Urothelium cell line (cell line): ENCODE results near the gene RPTOR.
"Not testable (repeated sequence)": the region's sequence is repeated elsewhere in the genome, so short reads cannot be mapped to it uniquely, and the experiment has no call there.

ENCODE experiments used
- DNase-seq: peaks from one replicate; pipeline ENCODE4 v3.0.0; 2011; ENCODE audit warnings: low spot score, mixed read lengths
- FAIRE-seq: peaks from 2 replicates; lab custom pipeline; 2011; peaks lifted over from hg19 to GRCh38; lab: Jason Lieb, UNC

RPTOR gene

DNA sequence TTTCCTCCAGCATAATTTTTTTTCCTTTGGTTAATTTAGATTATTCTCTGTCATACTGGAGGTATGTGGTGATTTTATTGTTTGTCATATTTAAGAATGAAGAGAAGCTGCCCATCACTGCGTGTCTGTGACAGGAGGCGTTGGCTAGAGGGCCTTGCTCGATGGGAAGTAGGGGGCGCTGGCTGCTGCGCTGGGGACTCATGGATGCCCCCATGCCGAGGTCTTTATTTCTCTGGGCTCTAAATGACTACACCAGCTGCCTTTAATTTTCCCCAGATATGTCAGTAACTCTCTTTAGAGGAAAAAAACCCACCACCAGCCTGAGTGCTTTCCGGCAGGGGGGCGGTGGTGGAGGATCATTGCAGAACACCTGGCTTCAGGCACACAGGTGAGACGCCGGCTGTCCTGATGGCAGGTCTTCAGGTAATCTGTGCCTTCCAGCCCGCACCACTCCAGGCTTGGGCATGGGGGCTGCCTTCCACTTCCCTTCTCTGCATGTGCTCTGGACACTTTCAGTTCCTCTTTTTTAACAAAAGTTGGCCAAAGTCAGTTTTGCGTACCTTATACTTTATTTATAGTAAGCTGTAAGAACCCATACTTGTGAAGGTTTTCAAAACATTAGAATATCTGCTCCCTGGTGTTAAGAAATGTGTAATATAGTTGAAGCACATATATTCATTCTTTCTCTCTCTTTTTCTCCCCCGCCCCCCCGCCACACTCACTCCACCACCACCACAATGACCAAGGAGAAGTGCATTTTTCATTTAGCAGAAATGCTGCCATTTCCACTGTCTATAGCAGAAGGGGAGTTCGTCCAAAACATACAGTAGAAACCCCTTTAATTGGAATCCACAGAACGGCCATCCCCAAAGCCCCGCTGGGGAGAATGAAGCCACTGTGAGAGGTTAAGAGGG is 192.7 kb downstream of the RPTOR start:
- FAIRE-seq (no peak), DNase-seq (no peak)

DNA sequence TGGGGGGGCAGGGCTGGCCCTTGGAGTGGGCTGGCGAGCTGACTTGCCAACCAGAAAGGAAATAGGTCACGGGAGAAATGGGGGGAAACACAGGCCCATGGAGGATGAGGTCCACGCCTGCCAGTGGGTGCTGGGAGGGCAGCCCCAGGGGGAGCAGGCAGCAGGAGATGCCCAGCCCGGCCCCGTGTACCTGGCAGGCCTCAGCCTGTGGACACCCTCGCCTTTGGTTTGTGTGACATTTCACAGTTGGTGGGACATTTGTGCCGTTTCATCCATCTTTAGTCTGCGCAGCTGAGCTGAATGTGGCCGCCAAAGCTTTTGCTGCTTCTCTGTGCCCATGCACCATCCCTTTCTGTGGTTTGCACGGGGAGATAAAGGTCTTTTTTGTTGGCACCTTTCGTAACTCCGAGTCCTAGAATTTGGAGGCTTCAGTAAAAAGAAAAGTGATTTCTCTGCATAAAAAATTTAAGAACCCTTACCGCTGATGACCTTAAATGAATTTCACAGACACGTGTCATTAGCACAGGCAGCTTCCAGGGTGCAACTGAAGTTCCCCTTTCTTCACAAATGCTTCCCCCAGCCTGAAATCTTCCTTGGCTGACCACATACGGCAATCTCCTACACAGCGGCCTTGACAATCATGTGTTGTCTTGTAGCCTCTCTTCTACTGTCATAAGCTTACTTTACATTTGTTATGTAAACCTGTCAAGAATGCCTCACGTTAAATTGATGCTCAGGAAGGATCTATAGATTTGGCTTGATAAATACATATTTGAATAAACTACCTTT is 193.6 kb downstream of the RPTOR start:
- no peak for FAIRE-seq

DNA sequence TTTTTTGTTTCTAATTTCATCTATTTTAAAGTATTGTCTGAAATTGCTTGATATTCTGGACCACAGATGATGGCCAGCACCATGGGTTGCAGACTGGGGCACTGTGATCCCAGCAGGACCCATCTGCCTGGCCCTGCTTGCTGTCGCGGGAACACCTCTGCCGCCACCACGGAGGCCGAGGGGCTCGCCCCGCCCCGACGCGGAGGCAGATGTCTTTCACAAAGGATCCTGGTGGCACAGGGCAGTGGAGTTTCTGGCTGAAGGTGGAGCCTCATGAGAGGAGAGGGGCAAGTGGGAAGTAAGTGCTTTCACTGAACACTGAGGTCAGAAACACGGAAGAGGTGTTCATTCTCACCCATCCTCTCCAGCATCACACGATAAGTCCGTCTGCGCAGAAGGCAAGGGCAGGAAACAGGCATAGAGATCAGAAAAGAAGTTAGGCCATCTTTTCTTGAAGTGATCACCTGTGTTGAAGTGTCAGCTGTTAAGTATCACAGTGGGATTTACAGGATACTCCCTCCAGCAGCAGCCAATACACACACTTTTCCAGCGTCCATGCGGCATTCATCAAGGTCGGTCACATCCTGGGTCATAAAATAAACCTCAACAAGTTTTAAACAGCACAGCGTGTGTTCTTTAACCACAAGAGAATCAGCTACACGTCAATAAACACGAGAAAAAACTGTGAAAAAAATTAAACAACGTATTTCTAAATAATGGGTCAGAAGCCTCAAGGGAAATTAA is 194.5 kb downstream of the RPTOR start:
- DNase-seq = no peak
- no peak for FAIRE-seq

More for the DNA sequence above, 193.6 kb downstream of the RPTOR start:
- no peak for DNase-seq

DNA sequence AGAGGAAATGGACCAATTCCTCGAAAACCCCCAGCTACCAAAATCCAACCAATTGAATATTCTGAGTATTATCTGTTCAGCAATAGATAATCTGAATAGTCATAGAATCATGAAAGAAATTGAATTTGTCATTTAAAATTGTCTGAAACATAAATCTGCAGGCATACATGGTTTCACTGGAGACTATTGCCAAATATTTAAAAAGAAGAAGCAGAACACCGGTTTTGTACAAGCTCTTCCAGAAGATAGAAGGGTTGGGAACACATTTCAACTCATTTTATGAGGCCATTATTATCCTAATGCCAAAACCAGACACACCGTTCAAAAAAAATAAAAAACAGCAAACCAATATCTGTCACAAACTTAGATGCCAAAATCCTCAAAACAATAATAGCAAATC is 195.5 kb downstream of the RPTOR start:
- DNase-seq (no peak), FAIRE-seq (no peak)

DNA sequence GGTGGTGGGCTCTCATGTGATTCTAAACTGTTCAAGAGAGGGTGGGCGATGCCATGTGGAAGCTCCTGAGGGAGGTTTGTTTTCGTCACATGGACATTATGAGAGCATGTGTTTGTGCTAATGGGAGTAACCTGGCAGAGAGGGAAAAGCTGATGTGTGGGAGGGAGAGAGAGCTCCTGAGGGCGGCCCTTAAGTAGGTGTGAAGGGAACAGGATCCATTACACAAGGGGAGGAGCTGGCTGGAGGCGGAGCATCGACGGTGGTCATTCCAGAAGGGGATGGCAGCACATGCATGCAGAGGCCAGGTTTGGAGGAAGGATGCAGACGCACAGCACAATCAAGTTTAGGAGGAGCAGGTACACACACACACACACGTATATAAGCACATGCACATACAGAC is 197.5 kb downstream of the RPTOR start:
- no peak for DNase-seq
- FAIRE-seq = no peak

DNA sequence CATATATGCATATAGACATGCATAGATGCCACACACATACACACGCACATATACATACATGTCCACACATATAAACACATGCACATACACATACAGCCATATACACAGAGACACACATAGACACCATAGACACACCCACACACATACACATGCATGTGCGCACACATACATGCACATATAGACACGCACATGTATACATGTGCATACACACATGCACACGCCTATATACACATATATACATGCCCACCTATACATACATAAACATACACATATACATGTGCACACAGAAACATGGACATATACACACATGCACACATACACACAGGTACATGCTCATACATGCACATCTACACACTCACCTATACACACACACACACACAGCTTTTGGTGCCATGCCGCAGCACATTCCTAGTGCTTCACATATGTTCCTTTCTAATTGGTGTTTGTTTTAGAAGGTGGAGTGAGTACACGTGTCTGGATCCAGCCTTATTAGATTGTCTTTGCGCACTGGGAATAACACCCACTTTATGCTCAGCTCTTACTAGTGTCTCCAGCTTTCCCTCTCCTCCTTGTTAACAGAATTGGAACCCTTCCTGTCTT is 198.0 kb downstream of the RPTOR start:
- peak; percentile 97 for FAIRE-seq
- no peak for DNase-seq

DNA sequence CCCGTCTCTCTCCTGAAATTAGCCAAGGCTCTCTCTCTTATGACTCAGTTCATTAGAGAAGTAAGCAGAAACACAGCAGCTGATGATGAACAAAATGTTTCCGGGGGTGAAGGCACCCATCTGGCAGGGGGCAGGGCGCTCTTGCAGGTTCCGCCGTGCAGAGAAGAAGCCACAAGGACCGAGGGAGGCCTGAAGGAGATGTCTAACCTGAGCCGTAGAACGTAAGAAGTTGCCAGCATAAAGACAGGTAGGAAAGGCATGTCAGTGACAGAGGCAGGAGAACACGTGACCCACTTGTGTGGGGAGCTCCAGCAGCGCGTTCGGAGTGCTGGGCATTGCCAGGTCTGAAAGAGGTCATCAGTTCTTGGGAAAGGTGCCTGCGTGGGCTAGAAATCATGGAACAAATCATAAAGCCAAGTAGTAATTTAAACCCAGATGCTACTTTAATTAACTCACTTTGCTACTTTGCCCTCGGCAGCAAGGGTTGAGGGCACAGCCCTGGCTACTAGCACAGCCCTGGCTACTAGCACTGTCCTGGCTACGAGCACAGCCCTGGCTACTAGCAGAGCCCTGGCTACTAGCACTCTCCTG is 198.6 kb downstream of the RPTOR start:
- DNase-seq = no peak
- FAIRE-seq = no peak

DNA sequence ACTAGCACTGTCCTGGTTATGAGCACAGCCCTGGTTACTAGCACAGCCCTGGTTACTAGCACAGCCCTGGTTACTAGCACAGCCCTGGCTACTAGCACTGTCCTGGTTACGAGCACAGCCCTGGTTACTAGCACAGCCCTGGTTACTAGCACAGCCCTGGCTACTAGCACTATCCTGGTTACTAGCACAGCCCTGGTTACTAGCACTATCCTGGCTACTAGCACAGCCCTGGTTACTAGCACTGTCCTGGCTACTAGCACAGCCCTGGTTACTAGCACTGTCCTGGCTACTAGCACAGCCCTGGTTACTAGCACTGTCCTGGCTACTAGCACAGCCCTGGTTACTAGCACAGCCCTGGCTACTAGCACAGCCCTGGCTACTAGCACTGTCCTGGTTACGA is 199.3 kb downstream of the RPTOR start:
- not testable (repeated sequence) for FAIRE-seq, DNase-seq

DNA sequence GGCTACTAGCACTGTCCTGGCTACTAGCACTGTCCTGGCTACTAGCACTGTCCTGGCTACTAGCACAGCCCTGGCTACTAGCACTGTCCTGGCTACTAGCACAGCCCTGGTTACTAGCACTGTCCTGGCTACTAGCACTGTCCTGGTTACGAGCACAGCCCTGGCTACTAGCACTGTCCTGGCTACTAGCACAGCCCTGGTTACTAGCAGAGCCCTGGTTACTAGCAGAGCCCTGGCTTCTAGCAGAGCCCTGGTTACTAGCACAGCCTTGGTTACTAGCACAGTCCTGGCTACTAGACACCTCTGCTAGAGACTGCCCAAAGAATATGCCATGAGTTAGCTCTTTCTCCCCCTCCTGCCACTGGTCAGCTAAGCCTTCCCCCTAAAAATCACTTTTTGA is 200.1 kb downstream of the RPTOR start:
- FAIRE-seq, DNase-seq: not testable (repeated sequence)

DNA sequence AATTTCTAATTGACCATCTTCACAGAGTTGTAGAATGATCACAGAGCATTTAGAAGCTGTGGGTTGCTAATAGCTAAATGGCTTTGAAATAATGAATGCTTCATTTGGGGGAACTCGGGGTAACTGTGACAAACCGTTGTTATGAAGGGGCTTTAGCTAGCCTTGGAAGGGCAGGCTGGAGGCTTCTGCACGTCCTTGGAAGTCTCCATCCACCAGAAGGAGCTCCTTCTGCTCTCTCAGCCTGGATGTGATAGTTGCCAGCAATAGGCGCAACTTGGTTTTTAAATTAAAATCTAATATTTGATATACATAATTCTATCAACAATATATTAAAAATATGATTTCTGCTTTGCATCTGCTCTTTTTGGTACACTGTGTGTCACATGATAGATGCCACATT is 200.5 kb downstream of the RPTOR start:
- FAIRE-seq (no peak), DNase-seq (no peak)

DNA sequence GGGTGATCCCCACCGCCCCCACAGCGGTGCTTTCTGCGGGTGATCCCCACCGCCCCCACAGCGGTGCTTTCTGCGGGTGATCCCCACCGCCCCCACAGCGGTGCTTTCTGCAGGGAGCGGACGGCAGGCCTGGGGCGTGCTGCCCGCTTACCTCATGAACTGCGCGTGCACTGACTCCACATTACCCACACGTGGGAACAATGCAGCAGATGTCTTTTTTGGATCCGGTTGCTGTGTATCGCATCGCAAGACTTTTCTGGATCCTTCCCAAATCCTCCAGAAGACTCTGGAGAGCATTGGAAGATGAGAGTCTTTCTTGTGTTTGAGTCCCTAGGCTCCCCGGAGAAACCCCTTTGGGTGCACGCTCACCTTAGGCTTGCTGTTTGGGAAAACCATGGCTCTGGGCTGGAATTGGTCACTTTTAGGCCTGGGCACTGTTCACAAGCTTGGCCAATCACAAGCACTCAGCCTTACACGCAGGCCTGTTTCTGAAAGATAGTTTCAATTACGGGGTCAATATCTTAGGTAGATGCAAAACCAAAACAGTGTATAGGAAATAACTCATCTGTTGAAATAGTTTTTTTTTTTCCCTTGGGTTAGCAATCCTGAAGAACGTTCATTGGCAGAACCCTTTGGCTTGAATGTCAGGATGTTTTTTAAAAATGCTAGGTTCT is 201.8 kb downstream of the RPTOR start:
- DNase-seq (no peak), FAIRE-seq (no peak)

DNA sequence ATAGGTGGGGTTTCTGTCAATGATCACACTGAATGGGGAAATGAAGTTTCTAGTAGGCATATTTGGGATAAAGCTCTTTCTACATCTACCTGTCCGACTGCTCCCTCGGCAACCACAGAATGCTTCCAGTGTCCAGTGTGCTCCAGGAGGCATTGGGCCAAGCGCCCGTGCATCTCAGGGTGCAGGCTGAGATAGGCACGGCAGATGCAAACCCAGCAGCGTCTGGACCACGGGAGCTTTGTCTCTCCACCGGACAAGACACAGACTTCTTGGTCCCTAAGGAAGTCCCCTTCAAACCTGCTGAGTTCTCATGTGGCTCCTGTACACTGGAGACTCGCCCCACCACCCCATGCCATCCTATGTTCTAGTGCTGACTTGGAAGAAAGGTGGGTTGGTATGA is 202.8 kb downstream of the RPTOR start:
- FAIRE-seq (no peak), DNase-seq (no peak)

DNA sequence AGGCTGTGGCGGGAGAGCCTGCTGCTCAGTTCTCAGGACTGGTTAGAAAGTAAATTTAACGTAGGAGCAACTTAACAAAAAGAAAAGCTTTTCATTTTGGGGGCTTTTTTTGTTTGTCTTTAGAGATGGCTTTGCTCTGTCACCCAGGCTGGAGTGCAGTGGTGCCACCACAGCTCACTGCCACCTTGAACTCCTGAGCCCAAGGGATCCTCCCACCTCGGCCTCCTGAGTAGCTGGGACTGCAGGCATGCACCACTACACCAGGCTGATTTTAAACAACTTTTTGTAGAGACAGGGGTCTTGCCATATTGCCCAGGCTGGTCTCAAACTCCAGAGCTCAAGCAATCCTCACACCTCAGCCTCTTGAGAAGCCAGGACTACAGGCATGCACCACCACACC is 205.0 kb downstream of the RPTOR start:
- no peak for DNase-seq
- FAIRE-seq = no peak

DNA sequence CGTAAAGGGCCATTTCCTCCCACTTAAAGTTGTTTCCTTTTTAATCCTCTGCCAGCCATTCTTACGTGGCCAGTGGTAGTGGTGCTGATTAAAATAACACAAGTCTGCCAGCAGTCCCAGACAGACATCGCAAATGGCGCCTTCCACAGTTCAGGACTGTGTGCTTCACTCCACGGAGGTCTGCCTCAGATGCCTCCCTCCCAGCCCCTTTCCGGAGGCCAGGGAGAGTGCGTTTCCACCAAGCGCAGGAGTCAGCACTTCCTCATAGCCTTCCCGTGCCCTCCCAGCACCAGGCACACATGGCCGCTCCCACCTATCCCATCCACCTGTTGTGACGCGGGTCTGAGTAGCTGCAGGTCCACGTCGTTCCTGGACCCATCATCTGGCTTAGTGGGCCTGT is 205.6 kb downstream of the RPTOR start:
- FAIRE-seq (no peak), DNase-seq (no peak)

DNA sequence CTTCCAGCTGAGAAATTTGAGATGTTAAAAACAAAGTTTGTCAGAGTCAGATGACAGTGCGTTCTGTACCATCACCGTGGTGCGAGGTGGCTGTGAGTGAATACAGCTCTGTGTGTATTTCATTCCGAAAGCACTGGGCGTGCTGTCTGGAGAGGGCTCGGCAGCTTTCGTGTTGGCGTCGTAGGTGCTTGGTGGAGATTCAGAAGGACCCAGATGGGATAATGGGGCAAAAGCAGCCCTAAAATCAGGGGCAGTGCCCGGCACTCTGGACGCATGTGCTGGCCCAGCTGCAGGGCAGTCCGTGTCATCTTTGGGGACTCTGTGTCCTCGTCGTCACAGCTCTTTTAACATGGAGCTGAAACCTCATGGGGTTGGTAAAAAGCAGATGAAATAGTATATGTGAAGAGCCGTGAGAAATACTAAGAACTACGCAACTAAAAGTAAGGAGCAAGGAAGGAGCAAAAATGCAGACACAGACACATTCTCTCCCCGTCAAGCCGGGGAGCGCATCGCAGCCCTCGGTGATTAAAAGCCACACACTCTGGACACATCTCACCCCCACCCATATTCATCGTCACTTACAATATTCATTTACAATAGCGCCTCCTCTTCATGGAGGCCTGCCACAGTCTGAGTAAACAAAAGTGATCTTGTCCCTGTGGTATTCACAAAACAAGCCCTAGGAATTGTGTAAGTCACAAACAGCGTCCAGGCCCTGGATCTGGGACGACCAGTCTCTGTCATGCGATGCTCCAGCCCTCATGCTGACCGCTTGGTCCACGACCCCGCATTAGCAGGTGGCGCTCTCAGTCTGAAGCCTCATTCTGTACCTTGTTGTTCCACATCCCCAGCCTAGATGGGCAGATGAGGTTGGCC is 206.7 kb downstream of the RPTOR start:
- FAIRE-seq (peak; percentile 87), DNase-seq (no peak)

DNA sequence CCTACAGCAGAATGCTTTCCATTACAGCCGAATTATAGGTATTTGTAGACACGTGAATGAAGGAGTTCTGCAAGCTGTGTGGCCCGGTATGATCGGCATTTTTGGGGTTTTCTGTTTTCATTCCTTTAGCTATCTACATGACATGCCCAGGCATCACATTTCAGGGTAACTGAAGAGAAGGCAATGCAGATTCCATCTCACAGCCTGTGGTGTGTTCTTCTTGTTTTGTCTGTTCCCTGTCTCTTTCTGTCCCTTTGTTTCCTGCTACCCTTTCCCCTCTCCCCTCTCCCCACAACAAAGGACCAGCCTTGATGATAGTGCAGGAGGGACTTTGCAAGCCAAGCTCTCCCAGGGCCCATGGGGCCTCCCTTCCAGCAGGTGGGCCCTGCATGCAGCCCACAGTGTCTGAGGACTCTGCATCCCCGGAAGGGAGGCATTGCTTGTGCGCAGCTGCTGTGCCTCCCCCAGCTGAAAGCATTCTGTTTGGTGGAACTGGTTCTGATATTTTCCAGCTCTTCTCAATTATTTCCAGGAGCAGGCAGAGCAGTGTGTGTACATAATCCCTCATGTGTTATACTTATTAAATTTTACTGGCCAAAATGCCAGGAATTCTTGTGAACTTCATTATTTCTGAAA is 207.4 kb downstream of the RPTOR start:
- no peak for DNase-seq
- FAIRE-seq = peak; percentile 61

DNA sequence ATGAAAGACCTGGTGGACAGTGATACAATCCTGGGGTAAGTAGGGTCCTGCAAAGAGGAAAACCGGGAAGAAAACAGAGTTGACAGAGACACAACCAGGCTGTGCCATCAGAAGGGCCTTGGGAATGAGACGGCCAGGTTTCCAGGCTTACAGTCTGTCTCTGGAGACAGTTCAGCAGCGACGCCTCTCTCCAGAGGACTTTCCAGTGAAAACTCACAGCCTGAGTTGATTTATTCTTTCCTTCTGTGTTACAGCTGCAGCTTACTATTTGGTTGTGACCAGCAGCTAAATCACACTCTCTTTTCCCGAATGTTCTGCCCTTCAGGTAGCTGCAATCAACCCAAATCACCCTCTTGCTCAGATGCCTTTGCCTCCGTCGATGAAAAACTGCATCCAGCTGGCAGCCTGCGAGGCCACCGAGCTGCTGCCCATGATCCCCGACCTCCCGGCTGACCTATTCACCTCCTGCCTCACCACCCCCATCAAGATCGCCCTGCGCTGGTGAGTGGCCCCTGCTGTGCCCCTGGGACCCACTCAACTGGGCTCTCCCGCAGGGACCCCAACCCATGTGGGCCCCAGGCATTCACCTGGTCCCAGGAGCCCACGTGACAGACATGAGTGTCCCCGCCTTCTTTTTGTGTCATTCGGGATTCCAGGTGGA is 209.2 kb downstream of the RPTOR start:
- FAIRE-seq = no peak
- no peak for DNase-seq

DNA sequence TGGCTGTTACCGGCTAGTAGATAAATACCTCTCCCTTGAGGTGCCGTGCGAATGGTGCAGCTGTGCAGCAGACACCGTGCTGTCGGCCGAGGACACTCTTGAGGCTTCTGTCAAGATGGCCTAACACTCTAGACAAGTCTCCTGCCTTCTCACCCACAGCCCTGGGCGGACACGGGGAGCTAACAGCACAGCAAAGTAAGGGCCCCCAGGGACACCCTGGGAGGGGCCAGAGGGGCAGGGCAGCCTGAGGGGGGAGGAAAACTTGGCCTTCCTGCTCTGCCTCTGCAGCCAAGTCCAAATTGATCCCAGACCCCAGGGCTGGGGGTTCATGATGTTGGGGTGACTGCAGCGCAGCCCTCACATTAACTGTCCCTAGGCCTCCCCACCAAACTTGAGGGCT is 210.2 kb downstream of the RPTOR start:
- DNase-seq (no peak), FAIRE-seq (no peak)
